Measurements from ENCODE around the gene RPS19. TPM values are rescaled to one million over a fixed set of nuclear protein-coding genes. Genes with fewer than 3 reads are reported as not detected.

The RPS19 gene
- total RNA-seq, 4 donors from 2014 or later: 922 to 1,801 (median 1,460) TPM

DNA sequence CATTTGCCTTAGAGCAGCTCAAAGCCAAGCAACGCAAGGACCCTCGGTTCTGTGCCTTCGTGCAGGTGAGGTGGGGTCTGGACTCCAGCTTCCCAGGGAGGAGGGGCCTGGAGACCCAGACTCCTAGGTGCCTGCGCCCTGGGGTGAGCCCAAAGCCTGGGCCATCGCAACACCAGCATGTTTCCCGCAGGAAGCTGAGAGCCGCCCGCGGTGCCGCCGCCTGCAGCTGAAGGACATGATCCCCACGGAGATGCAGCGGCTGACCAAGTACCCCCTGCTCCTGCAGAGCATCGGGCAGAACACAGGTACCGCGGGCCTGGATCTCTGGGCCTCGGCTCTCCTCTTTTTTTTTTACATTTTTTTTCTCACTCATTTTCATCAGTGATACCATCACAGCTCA, 42.5 kb downstream of the RPS19 start:
- DNase-seq: no peak
- intact Hi-C loops (cut with DNase I): no loop called here
- WGBS, 2 donors: 95 to 96% methylated on average over 8 to 12 of the region's 17 CpGs

DNA sequence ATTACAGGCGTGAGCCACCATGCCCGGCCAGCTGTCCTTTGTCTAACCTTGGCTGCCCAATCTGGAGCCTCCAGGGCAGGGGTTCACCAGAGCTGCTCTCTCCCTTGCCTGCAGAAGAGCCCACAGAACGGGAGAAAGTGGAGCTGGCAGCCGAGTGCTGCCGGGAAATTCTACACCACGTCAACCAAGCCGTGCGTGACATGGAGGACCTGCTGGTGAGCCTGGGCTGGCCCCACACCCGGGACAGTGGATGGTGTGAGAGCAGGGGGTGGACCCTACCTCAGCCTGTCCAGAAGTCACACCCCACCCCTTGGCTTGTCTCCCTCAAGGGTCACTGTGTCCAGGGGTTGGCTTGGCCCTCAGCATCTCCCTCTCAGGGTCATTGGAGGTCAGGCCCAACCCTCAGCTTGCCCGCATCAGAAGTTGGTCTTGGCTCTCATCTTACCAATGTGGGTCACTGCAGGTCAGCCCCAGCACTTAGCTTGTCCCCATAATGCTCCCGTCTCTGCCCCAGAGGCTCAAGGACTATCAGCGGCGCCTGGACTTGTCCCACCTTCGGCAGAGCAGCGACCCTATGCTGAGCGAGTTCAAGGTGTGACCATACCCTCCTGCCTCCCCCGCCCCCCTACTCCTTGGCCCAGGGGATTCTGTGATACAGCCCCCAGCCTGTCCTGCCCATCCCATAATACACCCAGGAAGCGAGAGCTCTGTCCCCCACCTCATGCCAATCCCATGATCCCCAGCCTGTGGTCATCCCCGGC, 43.3 kb downstream of the RPS19 start:
- no peak overlapping the region for H3K4me3 ChIP-seq
- H3K4me1 ChIP-seq: peaks cover 0 to 13% (median 5%) of the 10 kb centered on the region in 3 donors
- H3K27me3 ChIP-seq: no peaks in the 10 kb centered on the region
- H3K27ac ChIP-seq: no peak overlapping the region
- no peaks in the 10 kb centered on the region for H3K9me3 ChIP-seq
- peaks cover 40 to 100% (median 47%) of the 10 kb centered on the region in 3 donors for H3K36me3 ChIP-seq
- 85 to 89% methylated on average over 2 to 14 of the region's 19 CpGs for WGBS, 2 donors
- no peak for TF ChIP-seq POLR2A (IDR thresholded peaks at IDR 0.05)
- TF ChIP-seq, protein P1, sequence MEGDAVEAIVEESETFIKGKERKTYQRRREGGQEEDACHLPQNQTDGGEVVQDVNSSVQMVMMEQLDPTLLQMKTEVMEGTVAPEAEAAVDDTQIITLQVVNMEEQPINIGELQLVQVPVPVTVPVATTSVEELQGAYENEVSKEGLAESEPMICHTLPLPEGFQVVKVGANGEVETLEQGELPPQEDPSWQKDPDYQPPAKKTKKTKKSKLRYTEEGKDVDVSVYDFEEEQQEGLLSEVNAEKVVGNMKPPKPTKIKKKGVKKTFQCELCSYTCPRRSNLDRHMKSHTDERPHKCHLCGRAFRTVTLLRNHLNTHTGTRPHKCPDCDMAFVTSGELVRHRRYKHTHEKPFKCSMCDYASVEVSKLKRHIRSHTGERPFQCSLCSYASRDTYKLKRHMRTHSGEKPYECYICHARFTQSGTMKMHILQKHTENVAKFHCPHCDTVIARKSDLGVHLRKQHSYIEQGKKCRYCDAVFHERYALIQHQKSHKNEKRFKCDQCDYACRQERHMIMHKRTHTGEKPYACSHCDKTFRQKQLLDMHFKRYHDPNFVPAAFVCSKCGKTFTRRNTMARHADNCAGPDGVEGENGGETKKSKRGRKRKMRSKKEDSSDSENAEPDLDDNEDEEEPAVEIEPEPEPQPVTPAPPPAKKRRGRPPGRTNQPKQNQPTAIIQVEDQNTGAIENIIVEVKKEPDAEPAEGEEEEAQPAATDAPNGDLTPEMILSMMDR (IDR thresholded peaks at IDR 0.05): no peak
- intact Hi-C loops (cut with DNase I): no loop called here
- no peak for DNase-seq

More for the DNA sequence above, 42.5 kb downstream of the RPS19 start:
- Histone ChIP-seq H3K9me3 (no peaks in the 10 kb centered on the region), H3K4me3 (no peak overlapping the region), H3K4me1 (peaks cover 0 to 13% (median 5%) of the 10 kb centered on the region in 3 donors), H3K27me3 (no peaks in the 10 kb centered on the region), H3K27ac (no peak overlapping the region), H3K36me3 (peaks cover 43 to 100% (median 54%) of the 10 kb centered on the region in 3 donors)
- no peak for TF ChIP-seq POLR2A (IDR thresholded peaks at IDR 0.05)

DNA sequence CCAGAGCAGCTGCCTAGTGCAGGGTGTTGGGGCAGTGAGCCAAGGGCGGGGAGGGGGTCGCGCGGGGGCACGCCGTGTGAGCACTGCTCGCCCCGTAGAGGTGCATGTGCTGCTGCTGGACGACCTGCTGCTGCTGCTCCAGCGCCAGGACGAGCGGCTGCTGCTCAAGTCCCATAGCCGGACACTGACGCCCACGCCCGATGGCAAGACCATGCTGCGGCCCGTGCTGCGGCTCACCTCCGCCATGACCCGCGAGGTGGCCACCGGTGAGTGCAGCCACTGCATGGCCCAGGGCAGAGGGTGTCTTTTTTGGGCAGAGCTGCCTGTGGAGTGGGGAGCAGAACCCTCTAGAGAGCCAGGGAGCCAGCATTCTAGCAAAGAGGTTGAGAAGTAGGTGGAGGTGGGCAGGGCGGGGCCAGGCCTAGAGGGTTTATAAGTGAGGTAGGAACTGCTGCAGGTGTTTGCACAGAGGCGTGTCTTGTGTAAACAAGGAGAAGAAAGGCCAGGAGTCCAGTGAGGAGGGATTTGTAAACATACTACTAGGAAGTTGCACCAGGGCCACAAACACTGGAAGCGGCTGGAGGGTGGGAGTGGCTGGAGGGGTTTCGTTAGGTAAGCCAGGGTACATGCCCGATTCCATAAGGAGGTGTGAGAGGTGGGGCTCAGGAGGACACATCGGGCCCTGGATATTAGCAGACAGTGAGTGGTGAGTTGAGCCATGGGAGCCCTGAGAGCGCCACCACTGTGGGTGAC, 44.2 kb downstream of the RPS19 start:
- Histone ChIP-seq H3K36me3 (peaks cover 39 to 91% (median 43%) of the 10 kb centered on the region in 3 donors), H3K9me3 (no peaks in the 10 kb centered on the region), H3K4me1 (peaks cover 0 to 13% (median 5%) of the 10 kb centered on the region in 3 donors), H3K4me3 (no peak overlapping the region), H3K27me3 (no peaks in the 10 kb centered on the region), H3K27ac (peak overlapping the region in 1 of 4 donors; percentile 28)
- 61 to 74% methylated on average over 8 to 21 of the region's 30 CpGs for WGBS, 2 donors
- TF ChIP-seq, protein P1 (IDR thresholded peaks at IDR 0.05): no peak
- TF ChIP-seq POLR2A (IDR thresholded peaks at IDR 0.05): no peak
- no peak for DNase-seq
- intact Hi-C loops (cut with DNase I): no loop called here

DNA sequence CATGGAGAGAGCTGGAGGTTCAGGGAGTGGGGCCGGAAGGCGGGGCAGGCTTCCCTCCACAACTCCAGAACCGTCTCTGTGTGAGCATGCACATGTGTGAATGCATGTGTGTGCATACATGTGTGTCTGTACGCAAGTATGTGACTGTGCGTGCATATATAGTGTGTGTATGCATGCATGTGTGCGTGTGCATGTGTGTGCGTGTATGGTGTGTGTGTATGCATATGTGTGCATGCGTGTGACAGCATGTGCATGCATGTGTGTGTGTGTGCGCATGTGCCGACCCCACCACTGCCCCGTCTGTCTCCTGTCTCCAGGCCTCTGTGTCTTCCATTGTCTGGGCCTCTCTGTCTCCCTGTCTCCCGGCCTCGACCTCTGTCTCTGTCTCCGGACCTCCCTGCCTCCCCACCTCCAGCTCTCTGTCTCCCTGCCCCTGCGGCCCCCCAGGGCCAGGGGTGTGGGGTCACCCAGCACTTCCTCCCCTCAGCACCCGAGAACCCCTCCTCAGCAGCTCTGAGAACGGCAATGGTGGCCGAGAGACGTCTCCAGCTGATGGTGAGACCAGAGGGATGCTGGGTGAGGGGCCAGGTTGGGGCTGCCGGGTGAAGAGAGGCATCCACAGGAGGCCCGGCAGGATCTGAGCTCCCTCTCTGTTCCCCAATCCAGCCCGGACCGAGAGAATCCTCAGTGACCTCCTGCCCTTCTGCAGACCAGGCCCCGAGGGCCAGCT, 45.4 kb downstream of the RPS19 start:
- DNase-seq: no peak
- Histone ChIP-seq H3K36me3 (peaks cover 32 to 80% (median 43%) of the 10 kb centered on the region in 3 donors), H3K27ac (no peak overlapping the region), H3K4me3 (no peak overlapping the region), H3K27me3 (peaks cover 0 to 10% (median 0%) of the 10 kb centered on the region in 4 donors), H3K9me3 (no peaks in the 10 kb centered on the region), H3K4me1 (peaks cover 0 to 13% (median 5%) of the 10 kb centered on the region in 3 donors)
- 86 to 90% methylated on average over 14 to 17 of the region's 24 CpGs for WGBS, 2 donors
- no peak for TF ChIP-seq POLR2A (IDR thresholded peaks at IDR 0.05)
- TF ChIP-seq, protein P1 (IDR thresholded peaks at IDR 0.05): no peak
- intact Hi-C loops (cut with DNase I): no loop called here

DNA sequence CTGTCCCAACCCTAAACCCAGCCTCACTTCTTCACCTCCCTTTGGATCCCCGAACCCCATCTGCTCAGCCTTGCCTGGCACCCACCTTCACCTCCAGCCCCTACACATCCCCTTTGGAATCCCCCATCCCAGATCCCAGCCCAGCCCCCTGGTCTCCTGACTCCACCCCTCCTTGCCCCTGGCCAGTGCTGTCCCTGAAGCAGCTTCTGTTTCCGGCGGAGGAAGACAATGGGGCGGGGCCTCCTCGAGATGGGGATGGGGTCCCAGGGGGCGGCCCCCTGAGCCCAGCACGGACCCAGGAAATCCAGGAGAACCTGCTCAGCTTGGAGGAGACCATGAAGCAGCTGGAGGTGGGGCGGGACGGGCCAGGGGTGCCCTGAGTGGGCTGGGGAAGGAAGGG, 46.2 kb downstream of the RPS19 start:
- H3K9me3 ChIP-seq: no peaks in the 10 kb centered on the region
- DNase-seq: no peak
- H3K27ac ChIP-seq: no peak overlapping the region
- H3K4me3 ChIP-seq: no peak overlapping the region
- H3K36me3 ChIP-seq: peaks cover 32 to 71% (median 39%) of the 10 kb centered on the region in 3 donors
- peaks cover 0 to 18% (median 0%) of the 10 kb centered on the region in 4 donors for H3K27me3 ChIP-seq
- 82 to 91% methylated on average over 1 of the region's 9 CpGs for WGBS, 2 donors
- peaks cover 0 to 13% (median 5%) of the 10 kb centered on the region in 3 donors for H3K4me1 ChIP-seq
- no peak for TF ChIP-seq POLR2A (IDR thresholded peaks at IDR 0.05)
- TF ChIP-seq, protein P1 (IDR thresholded peaks at IDR 0.05): no peak
- intact Hi-C loops (cut with DNase I): no loop called here

Data from esophagus squamous epithelium (tissue), 5 donors.